ENCODE measurements around the gene ADM. TPM values are rescaled to one million over a fixed set of nuclear protein-coding genes. Genes with fewer than 3 reads are reported as not detected.

The ADM gene
- total and polyA plus RNA-seq, 8 donors, result 4.1 to 20.0 (median 7.4) TPM

DNA sequence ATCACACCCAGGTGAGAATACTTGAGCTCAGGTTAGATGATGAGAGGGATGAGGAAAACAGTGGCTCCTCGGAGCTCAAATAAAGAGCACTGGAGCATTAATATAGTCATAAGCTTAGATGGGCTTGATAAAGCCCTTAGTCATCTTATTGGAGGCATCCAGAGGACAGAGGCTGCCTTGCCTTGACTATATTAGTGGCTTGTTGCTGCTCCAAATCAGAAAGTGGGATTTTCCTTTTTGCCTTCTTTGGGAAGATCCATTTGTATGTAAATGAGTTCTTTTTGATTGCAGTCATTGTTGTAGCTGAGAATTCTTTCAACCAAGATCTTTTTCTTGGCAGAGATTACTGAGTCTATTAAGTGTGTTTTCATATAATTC, 18.9 kb downstream of the ADM start:
- intact Hi-C loops (cut with DNase I), result loop anchor here in 1 of 3 donors (10.0 kb wide), 1 partner anchor 569 kb away; no protein-coding TSS in a partner anchor
- TF ChIP-seq, protein P1, sequence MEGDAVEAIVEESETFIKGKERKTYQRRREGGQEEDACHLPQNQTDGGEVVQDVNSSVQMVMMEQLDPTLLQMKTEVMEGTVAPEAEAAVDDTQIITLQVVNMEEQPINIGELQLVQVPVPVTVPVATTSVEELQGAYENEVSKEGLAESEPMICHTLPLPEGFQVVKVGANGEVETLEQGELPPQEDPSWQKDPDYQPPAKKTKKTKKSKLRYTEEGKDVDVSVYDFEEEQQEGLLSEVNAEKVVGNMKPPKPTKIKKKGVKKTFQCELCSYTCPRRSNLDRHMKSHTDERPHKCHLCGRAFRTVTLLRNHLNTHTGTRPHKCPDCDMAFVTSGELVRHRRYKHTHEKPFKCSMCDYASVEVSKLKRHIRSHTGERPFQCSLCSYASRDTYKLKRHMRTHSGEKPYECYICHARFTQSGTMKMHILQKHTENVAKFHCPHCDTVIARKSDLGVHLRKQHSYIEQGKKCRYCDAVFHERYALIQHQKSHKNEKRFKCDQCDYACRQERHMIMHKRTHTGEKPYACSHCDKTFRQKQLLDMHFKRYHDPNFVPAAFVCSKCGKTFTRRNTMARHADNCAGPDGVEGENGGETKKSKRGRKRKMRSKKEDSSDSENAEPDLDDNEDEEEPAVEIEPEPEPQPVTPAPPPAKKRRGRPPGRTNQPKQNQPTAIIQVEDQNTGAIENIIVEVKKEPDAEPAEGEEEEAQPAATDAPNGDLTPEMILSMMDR (IDR thresholded peaks at IDR 0.05), result no peak
- WGBS, 2 donors, result 24 to 36% methylated on average over 1 of the region's 1 CpG
- H3K36me3 ChIP-seq, result no peaks in the 10 kb centered on the region
- no peak for FAIRE-seq
- H3K9me3 ChIP-seq, result no peaks in the 10 kb centered on the region
- H3K4me3 ChIP-seq, result no peak overlapping the region
- H3K27ac ChIP-seq, result no peak overlapping the region
- no peaks in the 10 kb centered on the region for H3K27me3 ChIP-seq
- H3K4me1 ChIP-seq, result peaks cover 25 to 45% (median 36%) of the 10 kb centered on the region in 3 donors
- no peak for DNase-seq
- ATAC-seq, result no peak

DNA sequence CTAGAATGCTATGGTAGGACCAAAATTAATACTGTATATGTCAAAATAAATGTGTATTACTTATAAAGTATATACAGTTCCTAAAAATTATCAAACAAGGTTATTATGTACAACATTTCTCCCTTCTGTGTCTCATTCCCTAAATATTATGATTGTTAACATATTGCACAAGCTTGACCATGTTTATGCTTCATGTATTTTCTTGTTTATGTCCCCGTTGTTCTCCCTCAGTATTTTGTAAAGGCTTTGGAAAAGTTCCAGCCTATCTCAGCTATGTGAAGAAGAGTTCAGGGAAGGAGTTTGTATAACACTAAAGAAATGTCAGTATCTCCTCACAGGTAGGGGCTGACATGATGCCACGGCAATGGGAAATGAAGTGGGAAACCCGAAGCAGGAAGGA, 19.6 kb downstream of the ADM start:
- Histone ChIP-seq H3K27ac (no peak overlapping the region), H3K4me3 (no peak overlapping the region), H3K9me3 (no peaks in the 10 kb centered on the region), H3K27me3 (no peaks in the 10 kb centered on the region), H3K4me1 (peaks cover 25 to 48% (median 40%) of the 10 kb centered on the region in 3 donors), H3K36me3 (no peaks in the 10 kb centered on the region)
- DNase-seq (no peak), FAIRE-seq (no peak), ATAC-seq (no peak)
- 68 to 80% methylated on average over 3 of the region's 3 CpGs for WGBS, 2 donors
- intact Hi-C loops (cut with DNase I), result loop anchor here in 1 of 3 donors (10.0 kb wide), 1 partner anchor 570 kb away; no protein-coding TSS in a partner anchor
- TF ChIP-seq, protein P1 (IDR thresholded peaks at IDR 0.05), result no peak

DNA sequence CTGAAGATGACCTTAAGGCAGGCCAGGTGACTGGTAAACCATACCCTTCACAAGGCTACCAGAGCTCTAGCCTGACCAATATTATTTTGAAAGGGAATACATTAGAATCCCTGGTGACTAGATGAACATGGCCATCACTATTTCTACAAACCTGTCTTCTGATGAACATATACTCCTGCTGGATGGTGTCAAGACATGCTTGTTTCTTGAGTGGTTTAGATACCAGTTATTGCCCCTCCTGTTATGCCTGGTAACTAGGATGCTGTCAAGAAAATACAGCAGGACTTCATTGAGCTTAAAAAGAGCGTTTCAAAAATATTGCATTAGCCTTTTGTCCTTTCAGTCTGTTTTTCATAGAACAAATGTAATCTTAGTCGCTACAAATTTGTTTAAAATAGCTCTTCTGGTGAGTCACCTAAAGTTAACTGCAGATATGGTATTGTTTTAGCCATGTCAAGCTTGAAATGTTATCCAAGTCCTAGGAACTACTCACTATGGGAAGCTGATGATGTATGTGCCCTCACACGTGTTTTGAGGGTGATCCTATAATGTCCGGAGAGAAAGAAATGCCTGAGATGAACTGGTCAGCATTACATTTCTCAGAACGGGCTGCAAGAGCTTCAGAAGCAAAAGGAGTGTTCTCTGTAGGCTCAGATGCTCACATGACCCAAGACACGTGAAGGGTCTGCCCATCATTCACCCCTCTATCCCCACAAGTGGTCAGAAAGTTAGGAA, 20.6 kb downstream of the ADM start:
- no peaks in the 10 kb centered on the region for H3K9me3 ChIP-seq
- FAIRE-seq, result no peak
- no peak for DNase-seq
- no peaks in the 10 kb centered on the region for H3K36me3 ChIP-seq
- ATAC-seq, result no peak
- WGBS, 2 donors, result 68 to 74% methylated on average over 6 of the region's 6 CpGs
- peaks cover 25 to 48% (median 40%) of the 10 kb centered on the region in 3 donors for H3K4me1 ChIP-seq
- H3K27ac ChIP-seq, result peak overlapping the region in 1 of 4 donors; percentile 64
- TF ChIP-seq, protein P1 (IDR thresholded peaks at IDR 0.05), result no peak
- H3K4me3 ChIP-seq, result no peak overlapping the region
- intact Hi-C loops (cut with DNase I), result loop anchor here in 1 of 3 donors (10.0 kb wide), 1 partner anchor 571 kb away; no protein-coding TSS in a partner anchor
- H3K27me3 ChIP-seq, result no peaks in the 10 kb centered on the region

DNA sequence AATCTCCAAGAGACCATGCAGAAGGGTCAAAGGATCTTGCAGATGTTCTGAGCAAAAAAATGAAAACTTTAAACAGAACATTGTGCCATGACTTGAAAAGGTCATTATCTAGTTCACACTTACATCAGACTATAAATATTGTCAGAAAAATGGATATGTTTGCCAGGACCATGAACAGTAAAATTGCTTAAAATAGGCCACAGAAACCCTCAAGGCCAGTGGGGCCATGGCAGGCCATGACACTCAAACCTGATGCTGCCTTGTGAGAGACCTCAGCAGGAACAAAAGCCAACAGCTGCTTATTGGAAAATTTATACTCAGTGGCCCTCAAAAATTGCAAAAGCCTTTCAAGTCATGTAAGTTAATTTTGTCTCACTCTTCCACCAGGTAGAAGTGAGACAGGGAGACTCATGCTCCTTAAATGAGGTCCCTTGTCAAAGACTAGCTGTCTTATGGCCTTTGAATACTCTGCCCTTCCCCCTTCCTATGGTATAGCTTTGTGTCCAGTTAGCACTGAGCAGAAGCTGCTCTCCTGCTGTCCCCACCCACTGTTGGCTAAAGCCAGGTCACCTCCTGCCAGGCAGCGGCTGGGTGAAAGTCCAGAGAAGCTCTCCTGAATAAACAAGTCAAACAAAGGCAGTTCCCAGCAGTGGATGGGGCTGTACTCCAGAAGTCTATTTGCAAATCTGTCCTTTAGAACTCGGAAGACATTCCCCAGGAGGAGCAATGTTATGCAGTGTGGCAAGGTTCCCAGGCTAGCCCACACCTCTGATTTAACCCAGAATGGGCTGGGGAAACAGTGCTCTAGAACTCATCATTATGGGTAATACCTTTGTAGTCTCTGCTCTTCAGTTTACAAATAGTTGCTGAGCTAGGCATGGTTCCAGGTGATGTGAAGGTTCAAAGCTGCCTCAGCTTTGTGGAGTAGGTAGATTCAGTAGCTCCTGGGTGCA, 21.4 kb downstream of the ADM start:
- Histone ChIP-seq H3K4me1 (peaks cover 25 to 48% (median 40%) of the 10 kb centered on the region in 3 donors), H3K27ac (peak overlapping the region; percentile 6 to 64 (median 38)), H3K9me3 (no peaks in the 10 kb centered on the region), H3K4me3 (no peak overlapping the region), H3K27me3 (no peaks in the 10 kb centered on the region), H3K36me3 (no peaks in the 10 kb centered on the region)
- intact Hi-C loops (cut with DNase I), result loop anchor here in 1 of 3 donors (10.0 kb wide), 1 partner anchor 571 kb away; no protein-coding TSS in a partner anchor
- DNase-seq (peak; percentile 61 to 83 (median 73)), FAIRE-seq (no peak), ATAC-seq (peak; percentile 74 to 84 (median 80))
- TF ChIP-seq, protein P1 (IDR thresholded peaks at IDR 0.05), result no peak
- WGBS, 2 donors, result 5 to 11% methylated on average over 2 of the region's 2 CpGs

All from pancreas (tissue), 10 donors.